Neural cell (in vitro differentiated cells): Measurements from ENCODE around the gene PTPRC. TPM values are rescaled to one million over a fixed set of nuclear protein-coding genes. Genes with fewer than 3 reads are reported as not detected.

Experiments
- H2AFZ ChIP-seq: fragments of 200-600, 300-800 bp; sonication (generic), shearing (Covaris generic); 2 replicates; pipeline ENCODE4 v1.6.0; 2014; ENCODE audit warnings: low read depth, mild to moderate bottlenecking, antibody characterized with exemption, low read length, moderate library complexity
- H3F3A ChIP-seq: fragments of 200-600 bp; shearing (Covaris generic); 2 replicates; pipeline ENCODE4 v1.6.1; 2016; ENCODE audit warnings: mild to moderate bottlenecking, moderate library complexity, mixed read lengths, antibody characterized with exemption, low read length; ENCODE audit not compliant: insufficient read depth, poor library complexity, severe bottlenecking
- H3K27ac ChIP-seq: fragments of 200-600, 300-800 bp; sonication (generic), shearing (Covaris generic); 2 replicates; pipeline ENCODE4 v1.5.1; 2014; ENCODE audit warnings: mild to moderate bottlenecking, low read length, moderate library complexity
- H3K27me3 ChIP-seq: fragments of 300-800, 200-600 bp; sonication (generic), shearing (Covaris generic); 2 replicates; pipeline ENCODE4 v1.6.0; 2014; ENCODE audit warnings: mild to moderate bottlenecking, low read depth, low read length, moderate library complexity; ENCODE audit not compliant: insufficient read depth
- H3K36me3 ChIP-seq: fragments of 300-800, 200-600 bp; sonication (generic), shearing (Covaris generic); 2 replicates; pipeline ENCODE4 v1.5.1; 2014; ENCODE audit warnings: mild to moderate bottlenecking, antibody characterized with exemption, low read length, moderate library complexity; ENCODE audit not compliant: insufficient read depth
- H3K4me2 ChIP-seq: fragments of 300-800, 200-600 bp; sonication (generic), shearing (Covaris generic); 2 replicates; pipeline ENCODE4 v1.6.0; 2014; ENCODE audit warnings: mild to moderate bottlenecking, low read length
- H3K4me3 ChIP-seq: fragments of 300-800, 200-600 bp; sonication (generic), shearing (Covaris generic); 2 replicates; pipeline ENCODE4 v1.5.1; 2014; ENCODE audit warnings: mild to moderate bottlenecking, low read length, moderate library complexity
- H3K79me2 ChIP-seq: fragments of 200-600 bp; shearing (Covaris generic); replicated peaks from 2 replicates; pipeline ENCODE4 v1.6.0; 2014; ENCODE audit warnings: mild to moderate bottlenecking, low read length, moderate library complexity; ENCODE audit not compliant: insufficient read depth
- H3K9ac ChIP-seq: fragments of 300-800, 200-600 bp; sonication (generic), shearing (Covaris generic); 2 replicates; pipeline ENCODE4 v1.6.1; 2016; ENCODE audit warnings: mild to moderate bottlenecking, low read length, mixed read lengths
- H3K9me2 ChIP-seq: fragments of 200-600 bp; shearing (Covaris generic); 2 replicates; pipeline ENCODE4 v1.6.1; 2016; ENCODE audit warnings: mild to moderate bottlenecking, low read length, mixed read lengths; ENCODE audit not compliant: insufficient read depth
- H3K9me3 ChIP-seq: fragments of 200-600, 300-800 bp; sonication (generic), shearing (Covaris generic); 2 replicates; pipeline ENCODE4 v1.6.1; 2016; ENCODE audit warnings: mild to moderate bottlenecking, mixed run types, low read length, moderate library complexity, mixed read lengths
- H4K20me1 ChIP-seq: fragments of 200-600 bp; shearing (Covaris generic); 2 replicates; pipeline ENCODE4 v1.6.1; 2016; ENCODE audit warnings: mild to moderate bottlenecking, mixed run types; ENCODE audit not compliant: insufficient read depth
- CTCF ChIP-seq: fragments of 450-650 bp; IDR thresholded peaks from 2 replicates; pipeline ENCODE4 v1.5.1; 2014; ENCODE audit warnings: antibody characterized with exemption, mild to moderate bottlenecking, moderate library complexity; ENCODE audit not compliant: poor library complexity, severe bottlenecking
- EP300 ChIP-seq: fragments of 450-650 bp; conservative IDR thresholded peaks from 2 replicates; pipeline ENCODE4 v1.6.1; 2014; ENCODE audit warnings: antibody characterized with exemption, mild to moderate bottlenecking, moderate library complexity; ENCODE audit not compliant: poor library complexity, severe bottlenecking
- EZH2 ChIP-seq: fragments of 200-600, 300-800 bp; shearing (Covaris generic), sonication (generic); IDR thresholded peaks from 2 replicates; pipeline ENCODE4 v1.6.1; 2014; ENCODE audit warnings: antibody characterized with exemption, low read length, borderline replicate concordance, mild to moderate bottlenecking; ENCODE audit not compliant: insufficient read depth, poor library complexity, severe bottlenecking
- MXI1 ChIP-seq: fragments of 450-650 bp; conservative IDR thresholded peaks from 2 replicates; pipeline ENCODE4 v1.6.1; 2014; ENCODE audit warnings: antibody characterized with exemption, mild to moderate bottlenecking; ENCODE audit not compliant: poor library complexity, severe bottlenecking
- POLR2AphosphoS5 ChIP-seq: IDR thresholded peaks from 2 replicates; pipeline ENCODE4 v1.6.1; 2012
- RAD21 ChIP-seq: fragments of 450-650 bp; conservative IDR thresholded peaks from 2 replicates; pipeline ENCODE4 v1.6.1; 2014; ENCODE audit warnings: antibody characterized with exemption, mild to moderate bottlenecking, moderate library complexity
- REST ChIP-seq: IDR thresholded peaks from 2 replicates; pipeline ENCODE4 v1.6.1; 2012; ENCODE audit warnings: borderline replicate concordance
- SMC3 ChIP-seq: fragments of 450-650 bp; conservative IDR thresholded peaks from 2 replicates; pipeline ENCODE4 v1.6.1; 2014; ENCODE audit warnings: antibody characterized with exemption, mild to moderate bottlenecking, moderate library complexity; ENCODE audit not compliant: poor library complexity
- TAF1 ChIP-seq: IDR thresholded peaks from 2 replicates; pipeline ENCODE4 v1.6.1; 2012; ENCODE audit warnings: low read depth
- polyA plus RNA-seq: library from polyadenylated mRNA; depleted of rRNA; stranded (reverse); fragments of >200 nt; gene quantifications from 2 replicates; pipeline ENCODE4 v1.2.3, GENCODE V29; 2014

PTPRC gene
- polyA plus RNA-seq, 1 donor from 2014 or later, result 0.12 TPM

GRCh38 chr1:198771563-198772153, 132.8 kb downstream of the PTPRC start:
- no peak overlapping the region for H3K4me2 ChIP-seq

GRCh38 chr1:198772626-198773025, 133.8 kb downstream of the PTPRC start:
- Histone ChIP-seq H3K9me2 (no peaks in the 10 kb centered on the region), H3K9ac (no peak overlapping the region), H3F3A (no peaks in the 10 kb centered on the region), H3K4me2 (no peak overlapping the region), H3K27ac (no peak overlapping the region), H3K36me3 (no peaks in the 10 kb centered on the region), H3K4me3 (no peak overlapping the region), H3K27me3 (no peaks in the 10 kb centered on the region), H3K79me2 (no peaks in the 10 kb centered on the region), H2AFZ (no peak overlapping the region), H3K9me3 (no peaks in the 10 kb centered on the region), H4K20me1 (no peaks in the 10 kb centered on the region)
- no peak for TF ChIP-seq TAF1
- no peak for TF ChIP-seq EP300
- no peak for TF ChIP-seq POLR2AphosphoS5
- TF ChIP-seq REST, result no peak
- no peak for TF ChIP-seq RAD21
- TF ChIP-seq MXI1, result no peak

More at GRCh38 chr1:198771563-198772153, 132.8 kb downstream of the PTPRC start:
- TF ChIP-seq POLR2AphosphoS5 (no peak), EP300 (no peak), REST (no peak), TAF1 (no peak), CTCF (peak; percentile 82), SMC3 (peak; percentile 97), MXI1 (no peak), EZH2 (no peak), RAD21 (peak; percentile 92)
- H3K27ac ChIP-seq, result no peak overlapping the region
- H3K9me3 ChIP-seq, result no peaks in the 10 kb centered on the region
- no peaks in the 10 kb centered on the region for H3K79me2 ChIP-seq
- H3K36me3 ChIP-seq, result no peaks in the 10 kb centered on the region
- no peak overlapping the region for H3K9ac ChIP-seq
- no peaks in the 10 kb centered on the region for H3K27me3 ChIP-seq
- no peaks in the 10 kb centered on the region for H4K20me1 ChIP-seq
- H3K9me2 ChIP-seq, result no peaks in the 10 kb centered on the region
- no peak overlapping the region for H3K4me3 ChIP-seq
- H2AFZ ChIP-seq, result no peak overlapping the region
- no peaks in the 10 kb centered on the region for H3F3A ChIP-seq
